ENCODE measurements around the gene R3HDM2. TPM values are rescaled to one million over a fixed set of nuclear protein-coding genes. Genes with fewer than 3 reads are reported as not detected.
A peak's percentile ranks its signal among the peaks of the same experiment; 100 is the strongest.
"Not testable (repeated sequence)": the region's sequence is repeated elsewhere in the genome, so short reads cannot be mapped to it uniquely, and the experiment has no call there.

Gene R3HDM2
- total RNA-seq, 2 experiments from 2014 or later = 59.0 to 61.7 TPM

DNA sequence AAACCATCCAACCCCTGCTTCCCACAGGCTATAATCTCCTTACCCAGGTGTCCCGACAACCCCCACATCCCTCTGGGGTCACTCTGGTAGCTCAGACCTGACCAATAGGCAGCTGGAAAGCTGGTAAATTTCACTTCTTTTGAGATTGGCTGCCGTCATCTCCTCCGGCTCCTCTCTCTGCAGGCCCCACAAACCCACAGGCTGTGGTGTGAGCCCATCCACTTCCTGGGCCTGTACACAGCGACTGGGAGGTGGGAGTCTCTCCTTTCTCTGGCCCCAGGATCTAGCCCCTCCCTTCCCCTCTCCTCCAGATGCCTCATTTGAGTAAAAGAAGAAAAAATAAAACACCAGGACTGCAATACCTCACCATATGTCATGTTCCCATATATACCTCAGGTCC is 4.5 kb upstream of the R3HDM2 start:
- Mint-ChIP-seq H3K27me3 (ENCODE audit: low read depth) (peaks cover 7% of the 10 kb centered on the region), H3K27ac (peak overlapping the region; percentile 95), H3K4me3 (peak overlapping the region; percentile 80), H3K36me3 (ENCODE audit: low read depth) (no peaks in the 10 kb centered on the region), H3K9me3 (ENCODE audit: insufficient read depth) (no peaks in the 10 kb centered on the region), H3K4me1 (ENCODE audit: low read depth) (peaks cover 29% of the 10 kb centered on the region)
- ATAC-seq = peak; percentile 44
- ChIA-PET POLR2A (interaction anchor here (1.1 kb wide), 1 partner anchor 23 kb away, joined by 4 read pairs; no protein-coding TSS in a partner anchor), CTCF (interaction anchor here (0.6 to 3.8 kb wide), 6 partner anchors 18 to 208 kb away, joined by 3 to 21 read pairs (median 8); partner anchors contain the start of genes GLI1 and INHBE)
- peak; percentile 71 for DNase-seq

DNA sequence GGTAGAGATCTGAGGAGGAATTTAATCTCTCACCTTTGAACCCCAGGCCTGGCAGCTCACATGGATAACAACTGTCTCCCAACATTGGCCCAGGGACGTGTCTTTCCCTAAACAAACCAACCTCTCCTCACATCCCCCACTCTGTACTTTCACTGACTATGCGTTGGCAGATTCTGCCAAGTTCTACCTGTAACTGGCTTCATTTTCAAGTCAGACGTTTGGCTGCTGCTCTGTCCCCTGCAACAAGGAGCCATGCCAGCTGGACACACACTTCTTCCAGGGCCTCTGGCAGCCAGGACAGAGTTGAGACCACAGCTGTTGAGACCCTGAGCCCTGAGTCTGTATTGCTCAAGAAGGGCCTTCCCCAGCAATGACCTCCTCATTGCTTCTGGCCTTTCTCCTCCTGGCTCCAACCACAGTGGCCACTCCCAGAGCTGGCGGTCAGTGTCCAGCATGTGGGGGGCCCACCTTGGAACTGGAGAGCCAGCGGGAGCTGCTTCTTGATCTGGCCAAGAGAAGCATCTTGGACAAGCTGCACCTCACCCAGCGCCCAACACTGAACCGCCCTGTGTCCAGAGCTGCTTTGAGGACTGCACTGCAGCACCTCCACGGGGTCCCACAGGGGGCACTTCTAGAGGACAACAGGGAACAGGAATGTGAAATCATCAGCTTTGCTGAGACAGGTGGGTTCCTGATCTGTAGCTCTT is 3.8 kb upstream of the R3HDM2 start, which contains the start of gene INHBC:
Gene INHBC, plus strand, starts transcription at position 268 of the 707 bp plus-strand sequence. Its CDS starts 103 bp downstream, at position 371.
- peak within 1 kb of the TSS; percentile 80 for H3K4me3 Mint-ChIP-seq
- H3K27ac Mint-ChIP-seq = peak within 1 kb of the TSS; percentile 95
- DNase-seq (no peak), ATAC-seq (no peak)
- ChIA-PET CTCF (interaction anchor here (0.9 to 3.8 kb wide), 5 partner anchors 18 to 192 kb away, joined by 3 to 21 read pairs (median 9); partner anchors contain the start of genes GLI1 and INHBE), POLR2A (interaction anchor here (0.5 to 1.4 kb wide), 3 partner anchors 14 to 310 kb away, joined by 3 to 4 read pairs (median 3); partner anchors contain the start of gene TSPAN31)
- H3K36me3 Mint-ChIP-seq (ENCODE audit: low read depth) = no peaks in the 10 kb centered on the region
- H3K9me3 Mint-ChIP-seq (ENCODE audit: insufficient read depth) = no peaks in the 10 kb centered on the region
- H3K4me1 Mint-ChIP-seq (ENCODE audit: low read depth) = peaks cover 33% of the 10 kb centered on the region
- H3K27me3 Mint-ChIP-seq (ENCODE audit: low read depth) = peaks cover 4% of the 10 kb centered on the region

DNA sequence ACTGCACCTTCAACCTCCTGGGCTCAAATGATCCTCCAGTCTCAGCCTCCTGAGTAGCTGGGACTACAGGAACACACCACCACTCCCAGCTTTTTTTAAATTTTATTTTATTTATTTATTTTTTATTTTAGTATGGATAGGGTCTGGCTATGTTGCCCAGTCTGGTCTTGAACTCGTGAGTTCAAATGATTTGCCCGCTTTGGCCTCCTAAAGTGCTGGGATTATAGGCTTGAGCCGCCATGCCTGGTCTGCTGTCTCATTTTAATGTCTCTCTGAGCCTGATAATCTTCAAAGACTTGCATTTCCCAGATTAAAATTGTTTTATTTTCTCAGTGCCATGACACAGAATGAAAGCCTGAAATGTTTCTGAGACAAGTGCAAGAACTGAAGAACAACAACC is 2.5 kb upstream of the R3HDM2 start:
- POLR2A ChIA-PET = no interaction called here
- H3K4me1 Mint-ChIP-seq (ENCODE audit: low read depth) = peaks cover 43% of the 10 kb centered on the region
- H3K27ac Mint-ChIP-seq = no peak overlapping the region
- ATAC-seq (no peak), DNase-seq (no peak)
- H3K9me3 Mint-ChIP-seq (ENCODE audit: insufficient read depth) = no peaks in the 10 kb centered on the region
- CTCF ChIA-PET = interaction anchor here (0.8 to 3.8 kb wide), 3 partner anchors 19 to 25 kb away, joined by 3 to 21 read pairs (median 5); partner anchors contain the start of gene INHBE
- peaks cover under 1% of the 10 kb centered on the region for H3K27me3 Mint-ChIP-seq (ENCODE audit: low read depth)
- peaks cover 5% of the 10 kb centered on the region for H3K36me3 Mint-ChIP-seq (ENCODE audit: low read depth)
- H3K4me3 Mint-ChIP-seq = no peak overlapping the region

DNA sequence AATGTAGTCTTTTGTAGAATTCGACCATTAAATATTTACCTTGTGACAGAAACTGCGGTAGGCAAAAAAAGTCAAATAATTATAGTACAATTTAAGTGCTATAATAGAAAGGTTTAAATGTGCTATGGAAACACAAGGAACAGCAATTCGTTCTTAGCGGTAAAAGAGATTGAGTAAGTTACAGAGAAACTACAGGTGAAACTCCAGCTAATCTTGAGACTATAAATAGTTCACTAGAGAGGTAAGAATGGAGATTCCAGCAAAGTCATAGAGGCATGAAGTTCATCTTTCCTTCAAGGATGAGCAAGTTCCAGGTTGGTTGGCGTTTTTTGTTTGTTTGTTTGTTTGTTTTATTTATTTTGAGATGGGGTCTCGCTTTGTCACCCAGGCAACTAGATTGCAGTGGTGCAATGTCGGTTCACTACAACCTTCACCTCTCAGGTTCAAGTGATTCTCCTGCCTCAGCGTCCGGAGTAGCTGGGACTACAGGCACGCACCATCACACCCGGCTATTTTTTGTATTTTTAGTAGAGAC is 878 bp upstream of the R3HDM2 start:
- ChIA-PET CTCF (interaction anchor here (1.1 to 1.2 kb wide), 2 partner anchors 20 to 24 kb away, joined by 3 to 5 read pairs; no protein-coding TSS in a partner anchor), POLR2A (no interaction called here)
- Mint-ChIP-seq H3K27ac (peak overlapping the region; percentile 98), H3K4me3 (peak overlapping the region; percentile 82), H3K36me3 (ENCODE audit: low read depth) (peaks cover 7% of the 10 kb centered on the region), H3K9me3 (ENCODE audit: insufficient read depth) (no peaks in the 10 kb centered on the region), H3K4me1 (ENCODE audit: low read depth) (peaks cover 45% of the 10 kb centered on the region), H3K27me3 (ENCODE audit: low read depth) (no peaks in the 10 kb centered on the region)
- no peak for DNase-seq
- no peak for ATAC-seq

DNA sequence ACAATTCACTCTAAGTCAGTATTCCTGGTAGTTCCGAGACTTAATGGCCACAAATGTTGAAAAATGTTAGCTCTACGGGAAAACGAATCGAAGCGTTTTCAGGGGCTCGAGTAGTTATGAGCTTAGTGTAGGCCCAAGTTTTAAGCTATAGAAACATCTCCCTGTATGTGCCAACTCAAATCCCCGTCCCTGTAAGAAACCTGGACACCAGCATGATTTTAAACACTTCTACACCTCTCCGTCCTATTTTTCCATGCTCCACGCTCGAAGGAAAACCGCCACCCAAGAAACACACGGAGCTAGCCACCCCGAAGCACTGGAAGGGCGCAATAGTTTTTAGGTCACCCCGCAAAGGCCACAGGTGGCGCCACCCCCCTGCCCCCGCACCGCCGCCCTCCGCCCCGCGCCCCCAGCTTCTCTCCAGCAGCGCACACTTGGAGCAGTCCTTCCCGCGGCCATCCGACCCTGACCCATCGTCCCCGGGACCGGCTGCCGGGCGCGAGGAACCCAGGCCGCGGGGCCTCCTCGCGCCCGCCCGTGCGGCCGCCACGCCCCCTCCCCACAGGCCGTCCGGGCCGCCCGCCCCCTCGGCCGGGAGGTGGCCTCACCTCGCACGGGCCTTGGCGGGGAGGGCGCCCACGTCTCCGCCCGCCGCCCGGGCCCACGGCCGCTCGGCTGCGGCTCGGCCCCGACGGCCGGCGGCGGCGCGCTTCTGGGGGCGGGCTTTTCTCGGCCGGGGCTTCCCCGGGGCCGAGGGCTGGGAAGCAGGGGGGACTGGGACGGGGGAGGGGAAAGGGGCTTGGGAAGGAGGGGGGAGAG is 522 bp downstream of the R3HDM2 start:
- peak; percentile 64 for ATAC-seq
- ChIA-PET CTCF (interaction anchor here (0.6 to 2.7 kb wide), 14 partner anchors 17 to 311 kb away, joined by 3 to 32 read pairs (median 3); partner anchors contain the start of genes ARHGAP9 and INHBE), POLR2A (interaction anchor here (0.6 to 1.8 kb wide), 7 partner anchors 12 to 101 kb away, joined by 3 to 12 read pairs (median 3); partner anchors contain the start of gene DDIT3)
- no peaks in the 10 kb centered on the region for H3K27me3 Mint-ChIP-seq (ENCODE audit: low read depth)
- no peaks in the 10 kb centered on the region for H3K9me3 Mint-ChIP-seq (ENCODE audit: insufficient read depth)
- peak overlapping the region; percentile 98 for H3K27ac Mint-ChIP-seq
- peaks cover 42% of the 10 kb centered on the region for H3K4me1 Mint-ChIP-seq (ENCODE audit: low read depth)
- DNase-seq = peak; percentile 57
- peak overlapping the region; percentile 97 for H3K4me3 Mint-ChIP-seq
- peaks cover 15% of the 10 kb centered on the region for H3K36me3 Mint-ChIP-seq (ENCODE audit: low read depth)

DNA sequence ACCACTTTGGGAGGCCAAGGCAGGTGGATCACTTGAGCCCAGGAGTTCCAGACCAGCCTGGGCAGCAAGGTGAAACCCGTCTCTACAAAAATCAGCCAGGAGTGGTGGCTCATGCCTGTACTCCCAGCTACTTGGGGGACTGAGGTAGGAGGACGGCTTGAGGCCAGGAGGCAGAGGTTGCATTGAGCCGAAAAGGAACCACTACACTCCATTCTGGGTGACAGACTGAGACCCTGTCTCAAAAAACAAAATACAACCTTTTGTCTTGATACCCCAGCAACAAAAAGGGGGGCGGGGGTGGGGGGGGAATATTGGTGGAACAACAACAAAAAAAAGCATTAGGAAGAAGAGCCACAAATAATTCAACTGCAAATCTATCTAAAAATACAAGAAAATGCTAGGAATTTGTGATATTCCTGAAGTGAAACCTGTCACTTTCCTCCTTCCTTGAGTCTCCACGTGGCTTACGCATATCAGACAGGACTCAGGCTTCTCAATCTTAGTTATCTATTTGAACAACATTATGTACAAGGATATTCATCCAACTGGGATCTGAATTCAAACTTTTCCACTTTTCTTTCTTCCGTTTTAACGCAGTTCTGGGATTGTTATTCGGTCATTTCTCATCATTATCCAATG is 1.3 kb downstream of the R3HDM2 start:
- Mint-ChIP-seq H3K36me3 (ENCODE audit: low read depth) (peaks cover 16% of the 10 kb centered on the region), H3K4me3 (peak overlapping the region; percentile 97), H3K9me3 (ENCODE audit: insufficient read depth) (no peaks in the 10 kb centered on the region), H3K4me1 (ENCODE audit: low read depth) (peaks cover 35% of the 10 kb centered on the region), H3K27ac (peak overlapping the region; percentile 98), H3K27me3 (ENCODE audit: low read depth) (no peaks in the 10 kb centered on the region)
- ChIA-PET POLR2A (interaction anchor here (0.6 to 1.8 kb wide), 7 partner anchors 11 to 221 kb away, joined by 3 to 12 read pairs (median 3); partner anchors contain the start of gene DDIT3), CTCF (interaction anchor here (0.7 to 2.7 kb wide), 12 partner anchors 18 to 312 kb away, joined by 3 to 32 read pairs (median 3); partner anchors contain the start of genes ARHGAP9 and INHBE)
- ATAC-seq (no peak), DNase-seq (no peak)

DNA sequence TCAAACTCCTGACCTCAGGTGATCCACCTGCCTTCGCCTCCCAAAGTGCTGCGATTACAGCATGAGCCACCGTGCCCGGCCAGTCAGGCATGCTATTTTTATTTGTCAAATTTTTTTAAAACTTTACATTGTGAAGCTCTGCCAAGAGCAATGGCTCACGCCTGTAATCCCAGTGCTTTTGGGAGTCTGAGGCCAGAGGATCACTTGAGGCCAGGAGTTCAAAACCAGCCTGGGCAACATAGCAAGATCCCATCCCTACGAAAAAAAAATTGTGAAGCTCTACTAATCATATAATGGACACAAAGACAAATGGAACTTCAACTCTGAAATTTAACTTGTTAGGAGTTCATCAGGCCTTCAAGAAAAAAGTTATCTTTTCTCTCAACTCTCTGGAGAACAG is 1.9 kb downstream of the R3HDM2 start:
- Mint-ChIP-seq H3K4me1 (ENCODE audit: low read depth) (peaks cover 29% of the 10 kb centered on the region), H3K9me3 (ENCODE audit: insufficient read depth) (no peaks in the 10 kb centered on the region), H3K27ac (peak overlapping the region; percentile 58), H3K27me3 (ENCODE audit: low read depth) (no peaks in the 10 kb centered on the region), H3K36me3 (ENCODE audit: low read depth) (peaks cover 19% of the 10 kb centered on the region), H3K4me3 (peak overlapping the region; percentile 97)
- no peak for ATAC-seq
- ChIA-PET CTCF (interaction anchor here (2.7 kb wide), 1 partner anchor 25 kb away, joined by 32 read pairs; the partner anchor contains the start of gene INHBE), POLR2A (interaction anchor here (0.6 to 1.8 kb wide), 3 partner anchors 30 to 221 kb away, joined by 3 to 12 read pairs (median 3); no protein-coding TSS in a partner anchor)
- DNase-seq = no peak

DNA sequence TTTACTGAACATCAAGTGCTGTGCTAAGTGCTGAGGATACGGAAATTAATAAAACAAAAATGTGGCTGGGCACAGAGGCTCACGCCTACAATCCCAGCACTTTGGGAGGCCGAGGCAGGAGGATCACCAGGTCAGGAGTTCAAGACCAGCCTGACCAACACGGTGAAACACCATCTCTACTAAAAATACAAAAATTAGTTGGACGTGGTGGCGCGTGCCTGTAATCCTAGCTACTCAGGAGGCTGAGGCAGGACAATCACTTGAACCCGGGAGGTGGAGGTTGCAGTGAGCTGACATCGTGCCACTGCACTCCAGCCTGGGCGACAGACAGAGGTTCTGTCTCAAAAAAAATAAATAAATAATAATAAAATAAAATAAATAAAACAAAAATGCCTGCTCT is 3.9 kb downstream of the R3HDM2 start:
- DNase-seq; H3K4me3 Mint-ChIP-seq; ATAC-seq; H3K27me3 Mint-ChIP-seq (ENCODE audit: low read depth); H3K9me3 Mint-ChIP-seq (ENCODE audit: insufficient read depth); H3K27ac Mint-ChIP-seq: not testable (repeated sequence)
- peaks cover 30% of the 10 kb centered on the region for H3K36me3 Mint-ChIP-seq (ENCODE audit: low read depth)
- peaks cover 27% of the 10 kb centered on the region for H3K4me1 Mint-ChIP-seq (ENCODE audit: low read depth)
- CTCF ChIA-PET = interaction anchor here (1.1 to 1.9 kb wide), 4 partner anchors 26 to 150 kb away, joined by 3 to 5 read pairs (median 4); partner anchors contain the start of gene GLI1
- POLR2A ChIA-PET = interaction anchor here (0.6 to 0.7 kb wide), 2 partner anchors 174 to 655 kb away, joined by 3 read pairs; no protein-coding TSS in a partner anchor

DNA sequence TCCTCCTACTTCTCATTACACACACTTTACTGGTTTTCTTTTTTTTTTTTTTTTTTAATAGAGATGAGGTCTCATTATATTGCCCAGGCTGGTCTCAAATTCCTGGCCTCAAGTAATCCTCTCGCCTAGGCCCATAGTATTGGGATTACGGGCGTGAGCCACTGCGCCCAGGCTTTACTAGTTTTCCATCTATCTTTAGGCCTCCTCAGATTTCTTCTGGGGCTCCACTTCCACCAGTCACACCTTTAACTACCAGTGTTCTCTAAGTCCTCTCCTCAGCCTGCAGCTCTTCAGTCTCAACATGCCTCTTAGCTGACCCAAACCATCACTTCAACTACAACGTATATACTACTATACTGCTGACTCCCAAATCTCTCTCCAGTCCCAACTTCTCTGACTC is 10.4 kb downstream of the R3HDM2 start:
- no peaks in the 10 kb centered on the region for H3K4me1 Mint-ChIP-seq (ENCODE audit: low read depth)
- H3K36me3 Mint-ChIP-seq (ENCODE audit: low read depth) = peaks cover 22% of the 10 kb centered on the region
- H3K4me3 Mint-ChIP-seq = no peak overlapping the region

DNA sequence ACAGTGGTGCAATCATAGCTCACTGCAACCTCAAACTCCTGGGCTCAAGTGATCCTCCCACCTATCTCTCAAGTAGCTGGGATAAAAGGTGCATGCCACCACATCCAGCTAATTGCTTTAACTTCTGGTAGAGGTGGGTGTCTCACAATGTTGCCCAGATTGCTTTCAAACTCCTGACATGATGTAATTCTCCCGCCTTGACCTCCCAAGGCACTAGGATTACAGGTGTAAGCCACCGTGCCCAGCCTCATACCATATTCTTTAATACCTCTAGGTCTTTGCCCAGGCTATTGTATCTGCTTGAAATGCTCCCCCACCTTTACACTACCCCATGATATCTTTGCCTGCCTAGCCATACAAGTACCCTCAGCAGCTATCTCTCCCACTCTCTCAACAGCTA is 11.3 kb downstream of the R3HDM2 start:
- CTCF ChIA-PET = interaction anchor here (1.6 to 3.8 kb wide), 2 partner anchors 10 to 34 kb away, joined by 4 to 16 read pairs; partner anchors contain the start of gene INHBE
- H3K27ac Mint-ChIP-seq = no peak overlapping the region
- no peaks in the 10 kb centered on the region for H3K27me3 Mint-ChIP-seq (ENCODE audit: low read depth)
- no peaks in the 10 kb centered on the region for H3K4me1 Mint-ChIP-seq (ENCODE audit: low read depth)
- H3K36me3 Mint-ChIP-seq (ENCODE audit: low read depth) = peaks cover 20% of the 10 kb centered on the region
- H3K4me3 Mint-ChIP-seq = no peak overlapping the region
- no peaks in the 10 kb centered on the region for H3K9me3 Mint-ChIP-seq (ENCODE audit: insufficient read depth)
- POLR2A ChIA-PET = interaction anchor here (0.7 kb wide), 1 partner anchor 160 kb away, joined by 3 read pairs; no protein-coding TSS in a partner anchor
- ATAC-seq (no peak), DNase-seq (no peak)

More for the DNA sequence above, 10.4 kb downstream of the R3HDM2 start:
- Mint-ChIP-seq H3K9me3 (ENCODE audit: insufficient read depth) (no peaks in the 10 kb centered on the region), H3K27ac (no peak overlapping the region), H3K27me3 (ENCODE audit: low read depth) (no peaks in the 10 kb centered on the region)
- CTCF ChIA-PET = no interaction called here
- no peak for DNase-seq
- POLR2A ChIA-PET = interaction anchor here (0.7 kb wide), 1 partner anchor 14 kb away, joined by 3 read pairs; the partner anchor contains the start of gene INHBC
- no peak for ATAC-seq
